Hindlimb muscle (tissue), 1 donor: ENCODE results near the gene NCKAP5. TPM values are rescaled to one million over a fixed set of nuclear protein-coding genes. Genes with fewer than 3 reads are reported as not detected.
A peak's percentile ranks its signal among the peaks of the same experiment; 100 is the strongest.

Experiments
- DNase-seq: peaks from one replicate; pipeline ENCODE4 v3.0.0-alpha.2; 2013
- polyA plus RNA-seq: library from polyadenylated mRNA; unstranded; fragments of 120-200 nt; gene quantifications from one replicate; pipeline ENCODE4 v1.2.1, GENCODE V29; 2013; ENCODE audit not compliant: insufficient read length

Gene NCKAP5
- polyA plus RNA-seq, 1 donor, result 4.7 TPM

- DNase-seq, result no peak
Measured at GRCh38 chr2:132923787-132924186, 644.5 kb downstream of the NCKAP5 start.

GRCh38 chr2:132915812-132916549 lies 652.3 kb downstream of the NCKAP5 start:
- no peak for DNase-seq

- peak; percentile 44 for DNase-seq
Measured at GRCh38 chr2:132911726-132912724, 656.2 kb downstream of the NCKAP5 start.

GRCh38 chr2:132910432-132910831 lies 657.8 kb downstream of the NCKAP5 start:
- no peak for DNase-seq

- no peak for DNase-seq
Measured at GRCh38 chr2:132909427-132909826, 658.8 kb downstream of the NCKAP5 start.

GRCh38 chr2:132904142-132904842 lies 664.0 kb downstream of the NCKAP5 start:
- no peak for DNase-seq

GRCh38 chr2:132902626-132903025 lies 665.6 kb downstream of the NCKAP5 start:
- no peak for DNase-seq

- no peak for DNase-seq
Measured at GRCh38 chr2:132901661-132902060, 666.6 kb downstream of the NCKAP5 start.

- no peak for DNase-seq
Measured at GRCh38 chr2:132897111-132897510, 671.2 kb downstream of the NCKAP5 start.

- no peak for DNase-seq
Measured at GRCh38 chr2:132896073-132896472, 672.2 kb downstream of the NCKAP5 start.

- no peak for DNase-seq
Measured at GRCh38 chr2:132891498-132891897, 676.8 kb downstream of the NCKAP5 start.

- no peak for DNase-seq
Measured at GRCh38 chr2:132886574-132886973, 681.7 kb downstream of the NCKAP5 start.

GRCh38 chr2:132884705-132885104 lies 683.6 kb downstream of the NCKAP5 start:
- no peak for DNase-seq

GRCh38 chr2:132884292-132884691 lies 684.0 kb downstream of the NCKAP5 start:
- no peak for DNase-seq

GRCh38 chr2:132883430-132883829 lies 684.8 kb downstream of the NCKAP5 start:
- no peak for DNase-seq

- no peak for DNase-seq
Measured at GRCh38 chr2:132881546-132881945, 686.7 kb downstream of the NCKAP5 start.

GRCh38 chr2:132877923-132878322 lies 690.3 kb downstream of the NCKAP5 start:
- no peak for DNase-seq

- DNase-seq, result no peak
Measured at GRCh38 chr2:132876745-132877391, 691.4 kb downstream of the NCKAP5 start.

- no peak for DNase-seq
Measured at GRCh38 chr2:132875193-132875592, 693.1 kb downstream of the NCKAP5 start.

- DNase-seq, result no peak
Measured at GRCh38 chr2:132873738-132874137, 694.5 kb downstream of the NCKAP5 start.

- peak; percentile 21 for DNase-seq
Measured at GRCh38 chr2:132871831-132872230, 696.4 kb downstream of the NCKAP5 start.

GRCh38 chr2:132863961-132864360 lies 704.3 kb downstream of the NCKAP5 start:
- no peak for DNase-seq
